ENCODE data around the gene POLR3E.
"Not testable (repeated sequence)": the region's sequence is repeated elsewhere in the genome, so short reads cannot be mapped to it uniquely, and the experiment has no call there.

The POLR3E gene

GRCh38 chr16:22366371-22366770 is 69.2 kb downstream of the POLR3E start:
- DNase-seq, result no peak

- no peak for DNase-seq
These were observed 69.7 kb downstream of the POLR3E start for GRCh38 chr16:22366889-22367288.

GRCh38 chr16:22368200-22368826 is 71.1 kb downstream of the POLR3E start:
- DNase-seq, result not testable (repeated sequence)

GRCh38 chr16:22369221-22369811 is 72.1 kb downstream of the POLR3E start:
- peak; percentile 49 for DNase-seq

- DNase-seq, result peak; percentile 79
These were observed 73.0 kb downstream of the POLR3E start for GRCh38 chr16:22370038-22370820.

GRCh38 chr16:22372882-22373661 is 75.9 kb downstream of the POLR3E start:
- DNase-seq, result no peak

- DNase-seq, result no peak
These were observed 76.6 kb downstream of the POLR3E start for GRCh38 chr16:22373662-22374310.

- DNase-seq, result peak; percentile 97
These were observed 77.3 kb downstream of the POLR3E start, which contains the start of gene CDR2 for GRCh38 chr16:22374311-22375116. Gene CDR2, minus strand, starts transcription at chr16:22374619. Its CDS starts 310 bp downstream, at chr16:22374309.

- DNase-seq, result no peak
These were observed 78.1 kb downstream of the POLR3E start for GRCh38 chr16:22375117-22375962.

- no peak for DNase-seq
These were observed 78.9 kb downstream of the POLR3E start for GRCh38 chr16:22375963-22376640.

- DNase-seq, result no peak
These were observed 82.4 kb downstream of the POLR3E start for GRCh38 chr16:22379656-22380055.

- no peak for DNase-seq
These were observed 83.3 kb downstream of the POLR3E start for GRCh38 chr16:22380529-22380928.

GRCh38 chr16:22381392-22381791 is 84.2 kb downstream of the POLR3E start:
- DNase-seq, result no peak

- no peak for DNase-seq
These were observed 86.6 kb downstream of the POLR3E start for GRCh38 chr16:22383827-22384226.
